ENCODE results near the gene MSRB3. TPM values are rescaled to one million over a fixed set of nuclear protein-coding genes. Genes with fewer than 3 reads are reported as not detected.
"Not testable (repeated sequence)": the region's sequence is repeated elsewhere in the genome, so short reads cannot be mapped to it uniquely, and the experiment has no call there.

The MSRB3 gene
- total RNA-seq, 1 experiment from 2014 or later: 40.6 TPM

DNA sequence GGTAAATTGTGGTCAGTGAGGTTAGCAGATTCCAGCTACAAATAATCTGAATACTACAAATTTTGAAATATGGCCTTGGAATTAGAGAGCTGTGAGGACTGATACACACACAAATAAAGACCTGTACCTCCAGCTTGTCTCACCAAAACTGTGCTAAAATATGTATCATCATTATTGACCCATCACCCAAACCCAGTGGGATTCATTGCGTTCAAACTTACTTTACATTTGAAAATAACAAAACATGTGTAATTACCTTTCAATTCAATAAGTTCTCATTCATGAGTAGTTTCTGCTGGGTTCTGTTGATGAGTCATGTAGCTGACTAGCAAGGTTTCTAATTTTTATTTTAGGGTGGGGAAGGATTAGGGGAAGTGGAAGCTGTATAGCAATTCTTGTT lies 170.9 kb downstream of the MSRB3 start:
- Histone ChIP-seq H3K9me3 (no peaks in the 10 kb centered on the region), H3K4me3 (no peak overlapping the region), H3K27me3 (no peaks in the 10 kb centered on the region), H3K36me3 (no peaks in the 10 kb centered on the region)
- no peak for DNase-seq

GRCh38 chr12:65450625-65451024 lies 172.1 kb downstream of the MSRB3 start:
- DNase-seq: no peak
- H3K36me3 ChIP-seq: no peaks in the 10 kb centered on the region
- H3K4me3 ChIP-seq: no peak overlapping the region
- H3K27me3 ChIP-seq: no peaks in the 10 kb centered on the region
- H3K9me3 ChIP-seq: no peaks in the 10 kb centered on the region

DNA sequence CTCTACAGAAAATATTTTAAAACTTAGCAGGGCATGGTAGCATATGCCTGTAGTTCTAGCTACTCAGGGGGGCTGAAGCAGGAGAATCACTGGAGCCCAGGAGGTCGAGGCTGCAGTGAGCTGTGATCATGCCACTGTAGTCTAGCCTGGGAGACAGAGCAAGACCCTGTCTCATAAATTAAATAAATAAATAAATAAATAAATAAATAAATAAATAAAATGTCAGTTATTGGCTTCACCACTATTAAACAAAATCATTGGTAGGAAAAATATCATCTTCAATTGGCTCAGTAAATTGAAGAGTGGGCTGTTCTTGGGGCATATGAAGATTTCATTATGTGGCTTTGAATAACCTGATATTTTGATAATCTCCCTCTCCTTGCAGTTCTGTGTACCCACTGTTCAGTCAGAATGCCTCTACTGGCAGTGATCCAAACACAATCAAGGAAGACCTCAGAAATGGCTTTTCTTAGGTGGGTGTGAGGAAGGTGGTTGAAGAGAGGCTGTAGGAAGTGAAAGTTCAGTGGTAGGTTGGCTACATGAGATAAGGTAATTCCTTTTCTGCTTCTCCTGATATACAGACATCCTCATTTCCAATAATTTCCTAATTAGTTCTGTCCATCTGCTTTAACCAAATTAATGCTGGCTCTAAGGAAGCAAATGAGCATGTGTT lies 175.8 kb downstream of the MSRB3 start:
- H3K36me3 ChIP-seq: 0 out of 2 replicates have a peak, but pooled peaks cover 6% of the 10 kb centered on the region
- no peak for DNase-seq
- H3K27me3 ChIP-seq: no peaks in the 10 kb centered on the region
- no peaks in the 10 kb centered on the region; the same call in 1 of the 2 replicates for H3K9me3 ChIP-seq
- no peak overlapping the region for H3K4me3 ChIP-seq

- not testable (repeated sequence) for H3K36me3 ChIP-seq, H3K27me3 ChIP-seq, H3K4me3 ChIP-seq, DNase-seq, H3K9me3 ChIP-seq
Measured at GRCh38 chr12:65457341-65457740, 178.9 kb downstream of the MSRB3 start.

DNA sequence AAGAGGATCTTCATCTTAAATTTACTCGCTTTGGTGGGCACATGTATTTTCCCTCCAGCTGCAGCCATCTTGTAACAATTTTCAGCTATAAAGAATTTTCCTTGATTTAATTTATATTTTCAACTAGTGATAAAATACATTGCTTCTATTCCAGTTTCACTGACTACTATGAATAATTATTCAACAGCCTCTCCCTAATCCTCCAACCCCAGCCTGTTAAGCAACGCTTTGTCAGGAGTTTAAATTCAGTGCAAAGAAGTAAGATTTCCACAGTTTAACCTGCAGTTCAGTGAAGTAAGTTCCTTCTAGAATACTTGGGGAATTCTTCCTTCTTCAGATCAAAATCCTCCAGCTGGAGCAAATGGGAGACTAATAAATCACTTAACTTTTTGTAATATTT lies 180.2 kb downstream of the MSRB3 start:
- Histone ChIP-seq H3K36me3 (0 out of 2 replicates have a peak, but pooled peaks cover 6% of the 10 kb centered on the region), H3K27me3 (no peaks in the 10 kb centered on the region), H3K9me3 (no peaks in the 10 kb centered on the region; the same call in 1 of the 2 replicates), H3K4me3 (no peak overlapping the region)
- no peak for DNase-seq

GRCh38 chr12:65459545-65459944 lies 181.1 kb downstream of the MSRB3 start:
- no peaks in the 10 kb centered on the region for H3K27me3 ChIP-seq
- H3K9me3 ChIP-seq: no peaks in the 10 kb centered on the region; the same call in 1 of the 2 replicates
- H3K4me3 ChIP-seq: no peak overlapping the region
- no peak for DNase-seq
- H3K36me3 ChIP-seq: 0 out of 2 replicates have a peak, but pooled peaks cover 6% of the 10 kb centered on the region

DNA sequence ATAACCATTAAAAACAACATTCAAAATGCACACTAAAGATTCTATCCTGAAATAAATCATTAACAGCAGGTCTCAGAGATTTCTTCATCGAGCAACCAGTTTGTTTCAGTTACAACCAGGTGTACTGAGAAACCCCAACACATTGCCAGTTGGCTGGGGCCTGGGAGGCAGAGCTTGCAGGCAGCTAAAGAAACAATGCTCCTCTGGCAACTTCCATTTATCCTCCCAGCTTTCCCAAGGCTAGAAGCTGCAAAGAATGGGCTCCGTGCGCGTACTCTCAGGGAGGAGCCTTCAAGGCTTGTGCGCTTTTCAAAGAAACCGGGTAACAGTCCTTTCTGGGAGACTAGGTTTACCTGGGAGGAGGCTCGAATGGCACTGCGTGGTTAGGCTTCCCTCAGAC lies 181.6 kb downstream of the MSRB3 start:
- H3K36me3 ChIP-seq: 0 out of 2 replicates have a peak, but pooled peaks cover 6% of the 10 kb centered on the region
- H3K4me3 ChIP-seq: no peak overlapping the region
- H3K27me3 ChIP-seq: no peaks in the 10 kb centered on the region
- DNase-seq: no peak
- no peaks in the 10 kb centered on the region; the same call in 1 of the 2 replicates for H3K9me3 ChIP-seq

DNA sequence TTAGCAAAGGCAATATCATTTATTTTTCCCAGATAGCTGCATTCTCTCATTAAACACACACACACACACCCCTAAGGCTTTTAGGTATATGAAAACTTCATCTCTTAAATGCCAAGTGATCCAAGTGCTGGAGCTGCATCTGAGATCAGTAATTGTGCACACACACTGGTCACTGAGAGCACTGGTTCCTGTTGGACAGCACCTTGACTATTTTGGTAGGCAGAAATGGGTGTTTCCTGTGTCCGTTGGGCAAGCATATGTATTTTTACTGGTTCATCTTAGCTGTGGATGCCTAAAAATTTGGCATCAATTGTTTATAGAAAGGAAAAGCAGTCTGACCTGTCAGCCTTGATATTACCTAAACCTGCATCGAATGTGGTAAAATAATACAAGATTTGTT lies 182.5 kb downstream of the MSRB3 start:
- H3K27me3 ChIP-seq: no peaks in the 10 kb centered on the region
- H3K9me3 ChIP-seq: no peaks in the 10 kb centered on the region; the same call in 1 of the 2 replicates
- 0 out of 2 replicates have a peak, but pooled peaks cover 6% of the 10 kb centered on the region for H3K36me3 ChIP-seq
- no peak overlapping the region for H3K4me3 ChIP-seq
- no peak for DNase-seq

DNA sequence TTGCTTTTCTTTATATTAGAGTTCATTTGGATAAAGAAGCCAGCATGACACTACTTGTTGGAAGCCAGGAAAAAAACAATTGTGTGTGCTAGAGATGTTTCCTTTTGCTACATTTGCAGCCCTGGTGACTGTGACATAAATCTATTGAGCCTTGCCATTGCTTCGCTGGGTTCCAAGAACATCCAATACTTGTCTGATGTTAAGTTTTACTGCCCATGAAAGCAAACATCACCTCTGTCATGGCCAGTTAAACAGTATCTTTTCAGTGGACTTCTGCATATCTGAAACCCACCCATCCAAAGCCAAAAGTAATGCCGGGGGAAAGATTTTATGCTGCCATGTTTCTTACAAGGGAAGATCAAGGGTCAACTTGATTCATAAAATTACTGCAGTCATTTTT lies 184.0 kb downstream of the MSRB3 start:
- H3K27me3 ChIP-seq: no peaks in the 10 kb centered on the region
- H3K36me3 ChIP-seq: 0 out of 2 replicates have a peak, but pooled peaks cover 4% of the 10 kb centered on the region
- no peak for DNase-seq
- no peak overlapping the region for H3K4me3 ChIP-seq
- no peaks in the 10 kb centered on the region; the same call in 1 of the 2 replicates for H3K9me3 ChIP-seq

DNA sequence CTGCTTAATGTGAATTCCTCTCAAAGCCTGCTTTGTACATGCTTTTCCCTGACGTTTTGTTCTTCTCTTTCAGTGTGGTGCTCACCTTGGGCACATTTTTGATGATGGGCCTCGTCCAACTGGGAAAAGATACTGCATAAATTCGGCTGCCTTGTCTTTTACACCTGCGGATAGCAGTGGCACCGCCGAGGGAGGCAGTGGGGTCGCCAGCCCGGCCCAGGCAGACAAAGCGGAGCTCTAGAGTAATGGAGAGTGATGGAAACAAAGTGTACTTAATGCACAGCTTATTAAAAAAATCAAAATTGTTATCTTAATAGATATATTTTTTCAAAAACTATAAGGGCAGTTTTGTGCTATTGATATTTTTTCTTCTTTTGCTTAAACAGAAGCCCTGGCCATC lies 184.6 kb downstream of the MSRB3 start:
- Histone ChIP-seq H3K36me3 (0 out of 2 replicates have a peak, but pooled peaks cover under 1% of the 10 kb centered on the region), H3K27me3 (no peaks in the 10 kb centered on the region), H3K4me3 (no peak overlapping the region), H3K9me3 (no peaks in the 10 kb centered on the region)
- no peak for DNase-seq

- Histone ChIP-seq H3K27me3 (no peaks in the 10 kb centered on the region), H3K4me3 (no peak overlapping the region), H3K9me3 (no peaks in the 10 kb centered on the region), H3K36me3 (no peaks in the 10 kb centered on the region)
- DNase-seq: no peak
Measured at GRCh38 chr12:65463611-65464010, 185.1 kb downstream of the MSRB3 start.

DNA sequence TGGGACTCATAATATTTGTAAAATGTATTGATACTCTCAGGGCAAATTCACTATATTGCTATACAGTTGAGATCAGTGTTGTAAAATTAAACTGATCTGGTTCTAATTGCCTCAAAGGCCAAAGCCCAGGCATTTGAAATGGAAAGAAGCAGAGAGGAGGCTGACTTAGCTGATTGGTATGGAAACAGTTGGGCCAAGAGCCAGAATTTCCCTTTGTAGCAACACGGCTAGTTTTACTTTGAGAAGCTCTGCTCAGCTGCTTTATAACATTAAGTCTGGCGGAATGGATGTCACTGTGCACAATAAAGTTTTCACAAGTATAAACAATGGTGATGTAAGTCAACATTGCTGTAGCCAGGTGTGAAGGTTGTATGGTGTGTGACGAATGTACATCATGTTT lies 186.4 kb downstream of the MSRB3 start:
- H3K36me3 ChIP-seq: no peaks in the 10 kb centered on the region
- H3K9me3 ChIP-seq: no peaks in the 10 kb centered on the region
- no peaks in the 10 kb centered on the region for H3K27me3 ChIP-seq
- no peak overlapping the region for H3K4me3 ChIP-seq
- peak; percentile 28 for DNase-seq

- Histone ChIP-seq H3K4me3 (no peak overlapping the region), H3K27me3 (no peaks in the 10 kb centered on the region), H3K9me3 (no peaks in the 10 kb centered on the region), H3K36me3 (no peaks in the 10 kb centered on the region)
- no peak for DNase-seq
Measured at GRCh38 chr12:65465766-65466547, 187.5 kb downstream of the MSRB3 start.

GRCh38 chr12:65466911-65467310 lies 188.4 kb downstream of the MSRB3 start:
- H3K9me3 ChIP-seq: no peaks in the 10 kb centered on the region
- H3K27me3 ChIP-seq: no peaks in the 10 kb centered on the region
- no peak overlapping the region for H3K4me3 ChIP-seq
- no peak for DNase-seq
- no peaks in the 10 kb centered on the region for H3K36me3 ChIP-seq

- Histone ChIP-seq H3K9me3 (no peaks in the 10 kb centered on the region), H3K27me3 (no peaks in the 10 kb centered on the region), H3K4me3 (no peak overlapping the region), H3K36me3 (no peaks in the 10 kb centered on the region)
- DNase-seq: no peak
Measured at GRCh38 chr12:65470256-65470655, 191.8 kb downstream of the MSRB3 start.

GRCh38 chr12:65472079-65472478 lies 193.6 kb downstream of the MSRB3 start:
- H3K4me3 ChIP-seq: no peak overlapping the region
- H3K27me3 ChIP-seq: no peaks in the 10 kb centered on the region
- DNase-seq: no peak
- no peaks in the 10 kb centered on the region for H3K36me3 ChIP-seq
- no peaks in the 10 kb centered on the region for H3K9me3 ChIP-seq

DNA sequence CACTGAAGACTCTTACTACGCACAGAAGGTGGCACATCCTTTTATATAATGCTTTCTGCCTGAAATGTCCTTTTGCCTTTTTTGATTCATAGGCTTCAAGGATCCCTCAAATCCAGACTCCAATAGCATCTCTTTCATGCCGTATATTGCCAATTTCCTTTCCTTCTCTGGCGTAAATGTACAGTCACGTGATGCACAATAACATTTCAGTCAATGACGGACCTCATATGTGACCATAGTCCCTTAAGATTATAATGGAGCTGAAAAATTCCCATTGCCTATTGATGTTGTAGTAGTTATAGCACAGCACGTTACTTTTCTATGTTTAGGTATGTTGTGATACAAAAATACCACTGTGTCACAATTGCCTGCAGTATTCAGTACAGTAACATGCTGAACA lies 196.3 kb downstream of the MSRB3 start:
- Histone ChIP-seq H3K27me3 (no peaks in the 10 kb centered on the region), H3K4me3 (no peak overlapping the region), H3K9me3 (no peaks in the 10 kb centered on the region), H3K36me3 (no peaks in the 10 kb centered on the region)
- DNase-seq: no peak

GRCh38 chr12:65477721-65478120 lies 199.2 kb downstream of the MSRB3 start:
- Histone ChIP-seq H3K36me3 (no peaks in the 10 kb centered on the region), H3K4me3 (no peak overlapping the region), H3K9me3 (peaks cover 3% of the 10 kb centered on the region; the same call in 1 of the 2 replicates), H3K27me3 (no peaks in the 10 kb centered on the region)
- DNase-seq: no peak

All from MG63 (cell line).